DLD1 (cell line): ENCODE data around the gene SCG2.

Source experiments
- in situ Hi-C: cut with HindIII; loops from 2 replicates; pipeline ENCODE4 v1.10.0; 2017; ENCODE audit warnings: low sequenced_read_pairs

Gene SCG2

DNA sequence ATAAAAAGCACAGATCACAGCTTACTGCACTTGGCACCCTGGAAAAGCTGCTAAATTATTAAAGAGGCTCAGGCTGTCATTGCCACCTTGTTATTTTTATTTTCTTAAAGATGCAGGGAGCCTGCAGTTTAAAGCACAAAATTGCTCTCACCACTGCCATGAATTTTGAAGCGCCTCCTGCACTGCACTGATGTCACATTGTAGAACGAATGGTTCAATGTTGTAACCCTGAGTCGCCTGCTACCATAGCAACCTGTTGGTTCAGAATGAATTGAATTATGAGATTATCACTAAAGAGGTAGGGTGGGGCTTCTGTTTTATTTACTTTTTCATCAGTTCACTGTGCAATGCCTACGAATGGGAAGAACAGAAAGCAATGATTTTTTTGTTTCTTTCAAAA, 16.5 kb downstream of the SCG2 start:
- in situ Hi-C loops, result no loop called here

DNA sequence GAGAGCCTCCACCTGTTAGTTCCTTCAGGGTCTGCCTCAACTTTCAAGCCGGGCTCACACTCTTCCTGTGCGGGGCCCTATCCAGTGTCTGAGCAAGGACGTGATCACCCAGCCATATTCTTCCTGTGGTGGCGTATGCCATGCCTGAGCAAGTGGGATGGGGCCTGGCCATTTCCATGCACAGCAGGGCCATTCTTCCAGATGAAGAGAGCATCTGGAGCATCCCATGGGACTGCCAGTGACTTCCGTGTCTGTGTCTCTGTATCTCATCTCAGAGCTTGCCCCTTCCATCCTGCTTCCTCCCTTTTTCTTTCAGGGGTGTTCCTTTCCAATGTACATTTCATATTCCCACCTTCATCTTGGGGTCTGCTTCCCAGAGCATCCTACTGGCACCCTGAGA, 20.2 kb downstream of the SCG2 start:
- in situ Hi-C loops, result no loop called here

DNA sequence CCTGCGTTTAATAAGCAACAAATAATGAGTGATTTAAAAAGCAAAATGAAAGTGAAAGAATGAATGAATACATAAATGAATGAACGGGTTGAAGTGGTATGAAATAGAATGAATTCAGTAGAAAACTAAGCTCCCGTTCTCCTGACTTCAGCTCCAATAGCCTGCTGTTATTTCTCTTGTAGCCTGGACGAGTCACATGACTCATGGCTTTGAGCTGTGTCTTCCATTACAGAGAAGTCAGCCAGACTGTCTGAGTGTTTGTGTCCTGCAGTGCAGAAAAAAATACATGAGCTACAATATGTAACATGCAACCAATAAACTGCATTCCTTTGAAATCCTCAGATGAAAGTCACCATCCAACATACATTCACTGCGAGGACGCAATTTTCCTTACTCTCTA, 21.2 kb downstream of the SCG2 start:
- in situ Hi-C loops, result no loop called here

DNA sequence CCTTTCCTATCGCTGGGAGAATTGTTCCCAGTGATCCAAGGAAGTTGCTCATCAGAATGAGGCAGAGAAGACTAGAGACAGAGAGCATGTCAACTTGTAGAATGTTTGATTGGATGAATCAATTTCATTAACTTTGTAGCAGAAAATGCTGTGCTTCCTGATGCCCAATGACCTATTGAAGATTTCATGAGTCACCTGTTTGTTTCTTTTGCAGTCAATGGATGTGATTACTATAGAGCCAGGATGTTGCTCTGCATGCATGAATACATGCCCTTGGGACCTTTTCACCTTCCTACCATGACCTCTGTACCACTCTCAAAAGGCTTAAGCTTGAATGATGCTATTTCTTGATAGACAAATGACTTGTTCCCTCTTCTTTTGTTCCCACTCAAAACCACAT, 23.3 kb downstream of the SCG2 start:
- in situ Hi-C loops, result no loop called here

DNA sequence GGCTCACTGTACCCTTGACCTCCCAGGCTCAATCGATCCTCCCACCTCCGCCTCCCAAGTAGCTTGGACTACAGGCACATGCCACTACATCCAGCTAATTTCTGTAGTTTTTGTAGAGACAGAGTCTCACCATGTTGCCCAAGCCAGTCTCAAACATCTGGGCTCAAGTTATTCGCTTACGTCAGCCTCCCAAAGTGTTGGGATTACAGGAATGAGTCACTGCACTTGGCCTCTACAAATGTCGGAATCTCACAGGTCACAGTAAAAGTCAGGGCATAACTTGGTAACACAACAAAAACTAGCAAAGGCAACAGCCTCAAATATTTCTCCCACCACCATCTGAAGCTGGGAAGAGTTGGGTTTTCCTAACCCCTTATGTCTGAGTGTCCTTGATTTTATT, 25.3 kb downstream of the SCG2 start:
- in situ Hi-C loops, result no loop called here

DNA sequence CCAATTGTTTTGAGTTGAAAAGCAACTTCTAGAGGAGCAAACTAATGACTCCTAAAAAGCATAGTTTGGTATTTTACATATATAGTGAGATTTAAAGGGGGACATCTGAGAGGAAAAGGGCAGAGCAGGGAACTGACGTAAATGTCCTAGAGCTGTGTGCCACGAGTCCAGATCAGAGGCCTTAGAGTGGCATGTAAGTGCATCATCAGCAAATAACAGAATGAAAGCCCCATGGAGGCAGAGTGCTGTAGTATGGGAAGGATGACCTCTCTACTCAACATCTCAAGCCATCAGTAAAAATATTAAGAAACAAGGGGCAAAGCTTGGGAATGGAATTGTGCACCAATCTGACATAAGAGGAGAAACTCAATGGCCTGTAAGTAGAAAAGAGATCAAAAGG, 31.4 kb downstream of the SCG2 start:
- in situ Hi-C loops, result no loop called here

DNA sequence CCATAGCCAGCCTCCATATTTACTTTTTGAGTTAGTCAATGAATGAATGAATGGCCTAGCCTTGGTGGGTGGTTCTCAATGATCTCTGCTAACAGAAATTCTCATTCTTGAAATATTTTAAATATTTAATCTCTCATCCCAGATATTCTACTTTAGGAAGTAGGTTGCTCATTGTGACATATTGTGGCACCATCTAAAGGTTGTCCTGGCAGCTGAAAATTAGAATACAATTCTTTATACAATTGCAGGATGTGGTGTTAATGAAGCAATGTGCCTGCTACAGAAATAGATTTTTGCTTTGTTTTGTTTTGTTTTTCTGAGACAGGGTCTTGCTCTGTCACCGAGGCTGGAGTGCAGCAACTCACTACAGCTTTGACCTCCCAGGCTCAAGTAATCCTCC, 35.8 kb downstream of the SCG2 start:
- in situ Hi-C loops, result no loop called here

DNA sequence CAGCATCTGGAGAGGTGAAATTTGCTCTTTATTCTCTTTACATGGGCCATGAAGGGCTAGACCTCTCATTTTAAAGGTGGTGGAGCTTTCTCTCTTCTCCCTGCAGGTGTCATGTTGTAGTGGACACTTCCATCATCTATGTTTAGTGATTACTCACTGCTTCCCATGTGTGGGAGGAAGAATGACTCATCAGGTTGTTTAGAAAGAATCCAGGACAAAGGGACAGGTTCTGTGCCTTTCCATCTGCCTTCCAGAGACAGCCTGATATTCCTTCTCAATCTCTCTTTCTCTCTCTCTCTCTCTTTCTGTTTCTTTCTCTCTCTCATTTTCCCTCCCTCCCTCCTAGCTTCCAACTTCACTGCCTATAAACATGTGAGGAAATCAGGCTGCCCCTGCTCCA, 38.7 kb downstream of the SCG2 start:
- in situ Hi-C loops, result no loop called here

DNA sequence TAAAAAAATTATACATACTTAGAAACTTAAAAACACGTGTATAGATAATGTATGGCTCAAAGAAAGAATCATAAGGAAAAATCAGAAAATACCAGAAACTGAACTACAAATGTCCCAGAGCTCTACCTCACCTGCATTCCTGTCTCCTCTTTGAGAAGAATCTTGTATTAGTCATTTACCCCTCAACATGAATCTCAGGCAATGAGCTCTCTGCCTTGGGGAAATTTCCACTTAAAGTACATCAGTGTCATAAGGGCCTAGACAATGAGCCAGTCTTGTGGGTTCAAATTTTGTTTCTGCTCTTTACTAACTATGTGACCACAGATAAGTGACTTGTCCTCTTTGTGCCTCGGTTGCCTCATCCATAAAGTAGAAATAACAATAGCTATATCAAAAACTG, 40.1 kb downstream of the SCG2 start:
- in situ Hi-C loops, result no loop called here

DNA sequence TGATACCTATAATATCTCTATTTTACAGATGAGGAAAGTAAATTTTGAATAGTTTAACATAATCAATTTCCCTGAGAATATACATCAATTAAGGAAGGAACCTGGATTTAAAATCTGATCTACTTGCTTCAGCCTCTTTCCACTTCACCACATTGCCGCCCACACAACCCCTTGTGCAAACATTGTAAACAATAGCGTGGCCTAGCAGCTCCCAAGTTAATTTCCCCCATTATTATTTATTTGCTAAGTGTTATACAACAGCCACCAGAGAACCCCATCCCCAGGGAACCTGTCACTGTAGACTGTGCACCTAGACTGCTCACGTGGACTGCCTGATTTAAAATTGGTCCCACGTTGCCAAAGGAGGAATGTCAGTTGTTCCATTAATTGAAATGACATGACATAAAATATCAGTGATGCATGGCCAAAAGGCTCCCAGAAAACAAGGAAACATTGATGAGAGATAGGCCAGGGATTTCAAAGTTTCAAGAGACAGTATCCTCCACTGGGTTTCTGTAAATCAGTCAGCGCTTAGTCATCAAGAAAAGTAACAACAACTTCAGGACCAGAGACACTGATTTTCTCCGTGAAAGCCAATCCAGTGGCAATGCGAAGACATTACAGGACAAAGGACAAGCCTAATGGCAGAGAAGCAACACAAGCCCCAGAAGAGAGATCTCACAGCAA, 41.3 kb downstream of the SCG2 start:
- in situ Hi-C loops, result no loop called here

DNA sequence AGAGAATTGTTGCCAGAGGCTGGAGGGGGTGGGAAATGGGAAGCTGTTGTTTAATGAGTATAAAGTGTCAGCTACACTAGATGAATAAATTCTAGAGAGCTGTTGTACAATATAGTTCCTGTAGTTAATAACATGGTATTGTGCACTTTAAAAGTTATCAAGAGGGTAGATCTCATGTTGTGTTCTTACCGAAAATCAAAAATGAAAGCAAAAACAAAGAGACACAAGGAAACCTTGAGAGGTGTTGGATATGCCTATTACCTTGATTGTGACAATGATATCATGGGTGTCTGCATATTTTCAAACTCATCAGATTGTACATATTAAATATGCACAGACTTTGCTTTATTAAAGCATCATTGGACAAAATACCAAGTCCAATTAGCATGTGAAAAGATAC, 43.2 kb downstream of the SCG2 start:
- in situ Hi-C loops, result no loop called here

DNA sequence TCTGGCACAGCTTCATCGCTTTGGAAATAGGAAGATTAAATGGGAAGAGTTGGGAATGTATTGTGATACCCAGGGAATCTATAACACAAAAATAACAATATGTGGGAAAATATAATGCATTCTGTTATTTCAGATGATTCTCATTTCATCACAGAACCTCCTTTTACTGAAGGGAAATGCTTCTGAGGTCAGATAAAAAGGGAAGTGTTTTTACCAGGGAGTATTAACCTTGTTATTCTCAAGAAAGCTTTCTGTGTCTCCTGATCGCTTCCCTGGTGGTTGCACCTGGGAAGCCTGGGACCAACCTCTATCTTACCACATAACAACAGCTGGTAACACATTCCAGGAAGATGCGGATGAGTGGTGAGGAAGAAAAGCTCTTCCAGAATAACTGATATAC, 47.2 kb downstream of the SCG2 start:
- in situ Hi-C loops, result no loop called here

DNA sequence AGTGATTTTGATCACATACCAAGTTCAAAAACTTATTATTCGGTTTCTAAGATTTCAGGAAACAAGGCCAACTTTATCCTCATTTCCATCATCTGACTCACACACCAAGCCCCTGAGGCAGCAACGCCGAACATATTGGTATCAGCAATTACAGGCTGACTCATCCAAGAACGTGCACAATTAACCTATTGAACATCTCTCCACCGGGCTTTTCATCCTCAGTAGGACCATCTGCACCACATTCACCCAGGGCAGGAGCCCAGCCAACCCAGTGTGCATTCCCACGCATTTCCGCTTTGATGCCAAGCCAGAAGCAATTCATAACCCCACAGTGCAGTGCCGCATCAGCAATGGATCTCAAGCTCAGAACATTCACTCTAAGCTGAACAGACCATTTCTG, 52.9 kb downstream of the SCG2 start:
- in situ Hi-C loops, result no loop called here

DNA sequence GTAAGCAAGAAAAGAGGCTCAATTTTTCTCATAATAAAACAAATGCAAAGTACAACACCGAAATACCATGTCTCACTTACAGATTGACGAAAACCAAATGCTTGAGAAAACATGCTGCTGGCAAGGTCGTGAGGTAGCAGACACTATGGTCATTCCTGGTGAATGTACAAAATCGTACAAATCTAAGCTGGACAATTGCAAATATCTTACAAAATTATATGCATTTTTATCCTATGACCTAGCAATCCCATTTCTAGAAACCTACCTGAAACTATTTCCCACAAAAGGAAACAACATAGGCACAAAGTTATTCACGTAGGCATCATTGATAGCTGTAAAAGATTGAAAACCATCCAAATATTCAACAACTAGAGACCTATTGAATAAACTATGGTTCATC, 54.0 kb downstream of the SCG2 start:
- in situ Hi-C loops, result no loop called here
